C4-2B (cell line): Measurements from ENCODE around the gene PPIF.

ENCODE experiments used
- CTCF ChIP-seq: fragments of 450-650 bp; conservative IDR thresholded peaks from 2 replicates; pipeline ENCODE4 v1.5.1; 2017; ENCODE audit warnings: mild to moderate bottlenecking
- ZFX ChIP-seq: fragments of 450-650 bp; IDR thresholded peaks from 2 replicates; pipeline ENCODE4 v1.6.1; 2017

- TF ChIP-seq CTCF (no peak), ZFX (no peak)
Measured at GRCh38 chr10:79394664-79395063, 47.4 kb downstream of the PPIF start.
